ENCODE results near the gene FEM1C.
"Not testable (repeated sequence)": the region's sequence is repeated elsewhere in the genome, so short reads cannot be mapped to it uniquely, and the experiment has no call there.

FEM1C gene

GRCh38 chr5:115489733-115490132, 54.8 kb downstream of the FEM1C start:
- Histone ChIP-seq H3K4me1 (ENCODE audit: control insufficient read depth, insufficient read depth, low read length) (peaks cover 5% of the 10 kb centered on the region), H3K9me3 (replicated peaks; ENCODE audit: low read length) (no peaks in the 10 kb centered on the region), H3K9ac (ENCODE audit: low read depth, low read length) (no peak overlapping the region), H3K36me3 (ENCODE audit: insufficient read depth, low read length) (no peaks in the 10 kb centered on the region), H3K27me3 (ENCODE audit: control insufficient read depth, insufficient read depth, low read length) (no peaks in the 10 kb centered on the region), H3K4me2 (ENCODE audit: low read length) (no peak overlapping the region), H3K4me3 (ENCODE audit: low read length) (no peak overlapping the region)

- Histone ChIP-seq H3K27me3 (ENCODE audit: control insufficient read depth, insufficient read depth, low read length) (no peaks in the 10 kb centered on the region), H3K9me3 (replicated peaks; ENCODE audit: low read length) (no peaks in the 10 kb centered on the region), H3K4me2 (ENCODE audit: low read length) (no peak overlapping the region), H3K4me1 (ENCODE audit: control insufficient read depth, insufficient read depth, low read length) (no peaks in the 10 kb centered on the region), H3K36me3 (ENCODE audit: insufficient read depth, low read length) (no peaks in the 10 kb centered on the region), H3K4me3 (ENCODE audit: low read length) (no peak overlapping the region), H3K9ac (ENCODE audit: low read depth, low read length) (no peak overlapping the region)
Measured at GRCh38 chr5:115487756-115488155, 56.8 kb downstream of the FEM1C start.

- Histone ChIP-seq H3K9ac (ENCODE audit: low read depth, low read length) (no peak overlapping the region), H3K4me3 (ENCODE audit: low read length) (no peak overlapping the region), H3K9me3 (replicated peaks; ENCODE audit: low read length) (no peaks in the 10 kb centered on the region), H3K36me3 (ENCODE audit: insufficient read depth, low read length) (no peaks in the 10 kb centered on the region), H3K27me3 (ENCODE audit: control insufficient read depth, insufficient read depth, low read length) (no peaks in the 10 kb centered on the region), H3K4me2 (ENCODE audit: low read length) (no peak overlapping the region), H3K4me1 (ENCODE audit: control insufficient read depth, insufficient read depth, low read length) (no peaks in the 10 kb centered on the region)
Measured at GRCh38 chr5:115487168-115487567, 57.4 kb downstream of the FEM1C start.

GRCh38 chr5:115486728-115487127, 57.8 kb downstream of the FEM1C start:
- Histone ChIP-seq H3K36me3 (ENCODE audit: insufficient read depth, low read length) (no peaks in the 10 kb centered on the region), H3K4me3 (ENCODE audit: low read length) (no peak overlapping the region), H3K9ac (ENCODE audit: low read depth, low read length) (no peak overlapping the region), H3K4me2 (ENCODE audit: low read length) (no peak overlapping the region), H3K27me3 (ENCODE audit: control insufficient read depth, insufficient read depth, low read length) (no peaks in the 10 kb centered on the region), H3K9me3 (replicated peaks; ENCODE audit: low read length) (no peaks in the 10 kb centered on the region), H3K4me1 (ENCODE audit: control insufficient read depth, insufficient read depth, low read length) (no peaks in the 10 kb centered on the region)

GRCh38 chr5:115484368-115484767, 60.2 kb downstream of the FEM1C start:
- Histone ChIP-seq H3K9ac (ENCODE audit: low read depth, low read length) (no peak overlapping the region), H3K4me1 (ENCODE audit: control insufficient read depth, insufficient read depth, low read length) (no peaks in the 10 kb centered on the region), H3K4me3 (ENCODE audit: low read length) (no peak overlapping the region), H3K36me3 (ENCODE audit: insufficient read depth, low read length) (no peaks in the 10 kb centered on the region), H3K4me2 (ENCODE audit: low read length) (no peak overlapping the region), H3K27me3 (ENCODE audit: control insufficient read depth, insufficient read depth, low read length) (no peaks in the 10 kb centered on the region), H3K9me3 (replicated peaks; ENCODE audit: low read length) (no peaks in the 10 kb centered on the region)

- Histone ChIP-seq H3K4me2 (ENCODE audit: low read length) (no peak overlapping the region), H3K27me3 (ENCODE audit: control insufficient read depth, insufficient read depth, low read length) (no peaks in the 10 kb centered on the region), H3K4me1 (ENCODE audit: control insufficient read depth, insufficient read depth, low read length) (no peaks in the 10 kb centered on the region), H3K9me3 (replicated peaks; ENCODE audit: low read length) (no peaks in the 10 kb centered on the region), H3K4me3 (ENCODE audit: low read length) (no peak overlapping the region), H3K9ac (ENCODE audit: low read depth, low read length) (no peak overlapping the region), H3K36me3 (ENCODE audit: insufficient read depth, low read length) (no peaks in the 10 kb centered on the region)
Measured at GRCh38 chr5:115480900-115481299, 63.7 kb downstream of the FEM1C start.

- Histone ChIP-seq H3K9ac (ENCODE audit: low read depth, low read length) (no peak overlapping the region), H3K4me3 (ENCODE audit: low read length) (no peak overlapping the region), H3K9me3 (replicated peaks; ENCODE audit: low read length) (no peaks in the 10 kb centered on the region), H3K36me3 (ENCODE audit: insufficient read depth, low read length) (no peaks in the 10 kb centered on the region), H3K4me1 (ENCODE audit: control insufficient read depth, insufficient read depth, low read length) (no peaks in the 10 kb centered on the region), H3K27me3 (ENCODE audit: control insufficient read depth, insufficient read depth, low read length) (no peaks in the 10 kb centered on the region), H3K4me2 (ENCODE audit: low read length) (no peak overlapping the region)
Measured at GRCh38 chr5:115480271-115480670, 64.3 kb downstream of the FEM1C start.

GRCh38 chr5:115479166-115479873, 65.3 kb downstream of the FEM1C start:
- not testable (repeated sequence) for H3K27me3 ChIP-seq (ENCODE audit: control insufficient read depth, insufficient read depth, low read length); H3K4me3 ChIP-seq (ENCODE audit: low read length); H3K4me1 ChIP-seq (ENCODE audit: control insufficient read depth, insufficient read depth, low read length); H3K36me3 ChIP-seq (ENCODE audit: insufficient read depth, low read length); H3K9me3 ChIP-seq (replicated peaks; ENCODE audit: low read length); H3K9ac ChIP-seq (ENCODE audit: low read depth, low read length); H3K4me2 ChIP-seq (ENCODE audit: low read length)

- no peaks in the 10 kb centered on the region for H3K27me3 ChIP-seq (ENCODE audit: control insufficient read depth, insufficient read depth, low read length)
- H3K9ac ChIP-seq (ENCODE audit: low read depth, low read length): no peak overlapping the region
- no peak overlapping the region for H3K4me3 ChIP-seq (ENCODE audit: low read length)
- no peaks in the 10 kb centered on the region for H3K4me1 ChIP-seq (ENCODE audit: control insufficient read depth, insufficient read depth, low read length)
- H3K4me2 ChIP-seq (ENCODE audit: low read length): no peak overlapping the region
- H3K36me3 ChIP-seq (ENCODE audit: insufficient read depth, low read length): no peaks in the 10 kb centered on the region
- no peaks in the 10 kb centered on the region for H3K9me3 ChIP-seq (replicated peaks; ENCODE audit: low read length)
Measured at GRCh38 chr5:115478281-115478680, 66.3 kb downstream of the FEM1C start.

GRCh38 chr5:115477581-115477980, 67.0 kb downstream of the FEM1C start:
- H3K27me3 ChIP-seq (ENCODE audit: control insufficient read depth, insufficient read depth, low read length): no peaks in the 10 kb centered on the region
- H3K4me2 ChIP-seq (ENCODE audit: low read length): no peak overlapping the region
- no peak overlapping the region for H3K9ac ChIP-seq (ENCODE audit: low read depth, low read length)

GRCh38 chr5:115475788-115476187, 68.8 kb downstream of the FEM1C start:
- no peak overlapping the region for H3K4me3 ChIP-seq (ENCODE audit: low read length)
- H3K4me2 ChIP-seq (ENCODE audit: low read length): no peak overlapping the region
- H3K27me3 ChIP-seq (ENCODE audit: control insufficient read depth, insufficient read depth, low read length): no peaks in the 10 kb centered on the region
- H3K4me1 ChIP-seq (ENCODE audit: control insufficient read depth, insufficient read depth, low read length): no peaks in the 10 kb centered on the region
- H3K36me3 ChIP-seq (ENCODE audit: insufficient read depth, low read length): no peaks in the 10 kb centered on the region
- H3K9ac ChIP-seq (ENCODE audit: low read depth, low read length): no peak overlapping the region
- H3K9me3 ChIP-seq (replicated peaks; ENCODE audit: low read length): no peaks in the 10 kb centered on the region

More at GRCh38 chr5:115477581-115477980, 67.0 kb downstream of the FEM1C start:
- no peaks in the 10 kb centered on the region for H3K4me1 ChIP-seq (ENCODE audit: control insufficient read depth, insufficient read depth, low read length)
- H3K36me3 ChIP-seq (ENCODE audit: insufficient read depth, low read length): no peaks in the 10 kb centered on the region
- no peaks in the 10 kb centered on the region for H3K9me3 ChIP-seq (replicated peaks; ENCODE audit: low read length)
- H3K4me3 ChIP-seq (ENCODE audit: low read length): no peak overlapping the region

- Histone ChIP-seq H3K4me3 (ENCODE audit: low read length) (no peak overlapping the region), H3K9ac (ENCODE audit: low read depth, low read length) (no peak overlapping the region), H3K36me3 (ENCODE audit: insufficient read depth, low read length) (no peaks in the 10 kb centered on the region), H3K4me1 (ENCODE audit: control insufficient read depth, insufficient read depth, low read length) (peaks cover 3% of the 10 kb centered on the region), H3K9me3 (replicated peaks; ENCODE audit: low read length) (no peaks in the 10 kb centered on the region), H3K4me2 (ENCODE audit: low read length) (no peak overlapping the region), H3K27me3 (ENCODE audit: control insufficient read depth, insufficient read depth, low read length) (no peaks in the 10 kb centered on the region)
Measured at GRCh38 chr5:115472271-115473025, 72.1 kb downstream of the FEM1C start.
